Esophagus mucosa (tissue), 1 donor: ENCODE results near the gene AKAP12. TPM values are rescaled to one million over a fixed set of nuclear protein-coding genes. Genes with fewer than 3 reads are reported as not detected.
"Not testable (repeated sequence)": the region's sequence is repeated elsewhere in the genome, so short reads cannot be mapped to it uniquely, and the experiment has no call there.

Experiments used
- ATAC-seq: fragments of 200-7000 bp; cut with Tn5 transposase; one replicate; pipeline ENCODE4 v1.9.1; 2020
- total RNA-seq: library from RNA; stranded (reverse); gene quantifications from one replicate; pipeline ENCODE4 v1.2.4, GENCODE V29; 2023
- donor health status: DM: yes; HTN: yes; CAD: no.

The AKAP12 gene
- total RNA-seq, 1 donor from 2014 or later: 1.8 TPM

GRCh38 chr6:151285122-151285521, 45.4 kb downstream of the AKAP12 start:
- ATAC-seq: no peak

GRCh38 chr6:151286214-151286613, 46.4 kb downstream of the AKAP12 start:
- ATAC-seq: no peak

- ATAC-seq: no peak
Observed at GRCh38 chr6:151288712-151289398, 49.1 kb downstream of the AKAP12 start.

GRCh38 chr6:151289399-151290007, 49.7 kb downstream of the AKAP12 start:
- ATAC-seq: no peak

GRCh38 chr6:151290877-151291721, 51.3 kb downstream of the AKAP12 start:
- no peak for ATAC-seq

- no peak for ATAC-seq
Observed at GRCh38 chr6:151291722-151292059, 51.9 kb downstream of the AKAP12 start.

GRCh38 chr6:151292974-151293687, 53.4 kb downstream of the AKAP12 start:
- ATAC-seq: no peak

- no peak for ATAC-seq
Observed at GRCh38 chr6:151293688-151294016, 53.9 kb downstream of the AKAP12 start.

GRCh38 chr6:151294561-151295101, 54.9 kb downstream of the AKAP12 start:
- no peak for ATAC-seq

- ATAC-seq: no peak
Observed at GRCh38 chr6:151297886-151298285, 58.1 kb downstream of the AKAP12 start.

- no peak for ATAC-seq
Observed at GRCh38 chr6:151299011-151299410, 59.2 kb downstream of the AKAP12 start.

GRCh38 chr6:151300267-151300991, 60.7 kb downstream of the AKAP12 start:
- no peak for ATAC-seq

GRCh38 chr6:151301547-151301946, 61.8 kb downstream of the AKAP12 start:
- ATAC-seq: no peak

- no peak for ATAC-seq
Observed at GRCh38 chr6:151303231-151303630, 63.5 kb downstream of the AKAP12 start.

- no peak for ATAC-seq
Observed at GRCh38 chr6:151306269-151306783, 66.6 kb downstream of the AKAP12 start.

GRCh38 chr6:151307501-151307900, 67.7 kb downstream of the AKAP12 start:
- no peak for ATAC-seq

GRCh38 chr6:151309619-151310018, 69.9 kb downstream of the AKAP12 start:
- no peak for ATAC-seq

- no peak for ATAC-seq
Observed at GRCh38 chr6:151310279-151310678, 70.5 kb downstream of the AKAP12 start.

- ATAC-seq: no peak
Observed at GRCh38 chr6:151310852-151311767, 71.3 kb downstream of the AKAP12 start.

- ATAC-seq: no peak
Observed at GRCh38 chr6:151313066-151313491, 73.3 kb downstream of the AKAP12 start.

- not testable (repeated sequence) for ATAC-seq
Observed at GRCh38 chr6:151315661-151316060, 75.9 kb downstream of the AKAP12 start.
